ENCODE data around the gene MMP24OS. TPM values are rescaled to one million over a fixed set of nuclear protein-coding genes. Genes with fewer than 3 reads are reported as not detected.

The MMP24OS gene
- 45.4 TPM for total RNA-seq
- long read RNA-seq, transcript MMP24OS-209 (2 exons, 712 nt), result minor isoform, 7 of 28 reads
- long read RNA-seq, transcript MMP24OS-201 (2 exons, 867 nt), result major isoform, 10 of 28 reads
- long read RNA-seq, partial matches to known transcripts, result 4 of 28 reads
- long read RNA-seq, other reads (novel, unspliced or antisense), result 6 of 28 reads

GRCh38 chr20:35277531-35278395, at the start of gene MMP24OS:
Gene MMP24OS (minus strand): TSS chr20:35278122. CDS start chr20:35277929, 193 bp downstream.
- peak; percentile 37 for TF ChIP-seq CTCF (IDR thresholded peaks at IDR 0.05; ENCODE audit: borderline replicate concordance)
- peak; percentile 93 for DNase-seq
- H3K4me1 ChIP-seq, result peaks cover 45% of the 10 kb centered on the region
- H3K9me3 ChIP-seq (replicated peaks), result no peaks in the 10 kb centered on the region
- H3K4me3 ChIP-seq, result peak within 1 kb of the TSS; percentile 93
- peaks cover 40% of the 10 kb centered on the region for H3K36me3 ChIP-seq
- H3K27ac ChIP-seq (replicated peaks), result peak within 1 kb of the TSS; percentile 99
- intact Hi-C loops (cut with micrococcal nuclease), result no loop called here
- H3K27me3 ChIP-seq (ENCODE audit: low read depth), result no peaks in the 10 kb centered on the region

- peaks cover 31% of the 10 kb centered on the region for H3K4me1 ChIP-seq
- no peak for TF ChIP-seq CTCF (IDR thresholded peaks at IDR 0.05; ENCODE audit: borderline replicate concordance)
- H3K27me3 ChIP-seq (ENCODE audit: low read depth), result no peaks in the 10 kb centered on the region
- no peak overlapping the region for H3K4me3 ChIP-seq
- H3K27ac ChIP-seq (replicated peaks), result no peak overlapping the region
- H3K36me3 ChIP-seq, result no peaks in the 10 kb centered on the region
- H3K9me3 ChIP-seq (replicated peaks), result no peaks in the 10 kb centered on the region
- intact Hi-C loops (cut with micrococcal nuclease), result no loop called here
- no peak for DNase-seq
These were observed 49.4 kb upstream of the MMP24OS start for GRCh38 chr20:35327074-35327976.

- Histone ChIP-seq H3K36me3 (no peaks in the 10 kb centered on the region), H3K9me3 (replicated peaks) (no peaks in the 10 kb centered on the region), H3K4me3 (no peak overlapping the region), H3K27ac (replicated peaks) (no peak overlapping the region), H3K27me3 (ENCODE audit: low read depth) (no peaks in the 10 kb centered on the region), H3K4me1 (peaks cover 31% of the 10 kb centered on the region)
- no peak for DNase-seq
- intact Hi-C loops (cut with micrococcal nuclease), result no loop called here
- no peak for TF ChIP-seq CTCF (IDR thresholded peaks at IDR 0.05; ENCODE audit: borderline replicate concordance)
These were observed 48.8 kb upstream of the MMP24OS start for GRCh38 chr20:35326740-35327073.

GRCh38 chr20:35326021-35326739, 48.3 kb upstream of the MMP24OS start:
- no peak overlapping the region for H3K4me3 ChIP-seq
- H3K9me3 ChIP-seq (replicated peaks), result no peaks in the 10 kb centered on the region
- no peak for DNase-seq
- no peaks in the 10 kb centered on the region for H3K36me3 ChIP-seq
- intact Hi-C loops (cut with micrococcal nuclease), result no loop called here
- H3K4me1 ChIP-seq, result peaks cover 31% of the 10 kb centered on the region
- TF ChIP-seq CTCF (IDR thresholded peaks at IDR 0.05; ENCODE audit: borderline replicate concordance), result no peak
- H3K27ac ChIP-seq (replicated peaks), result no peak overlapping the region
- no peaks in the 10 kb centered on the region for H3K27me3 ChIP-seq (ENCODE audit: low read depth)

GRCh38 chr20:35325401-35325800, 47.5 kb upstream of the MMP24OS start:
- no peak overlapping the region for H3K27ac ChIP-seq (replicated peaks)
- no peak for TF ChIP-seq CTCF (IDR thresholded peaks at IDR 0.05; ENCODE audit: borderline replicate concordance)
- peaks cover 31% of the 10 kb centered on the region for H3K4me1 ChIP-seq
- H3K36me3 ChIP-seq, result no peaks in the 10 kb centered on the region
- no peaks in the 10 kb centered on the region for H3K27me3 ChIP-seq (ENCODE audit: low read depth)
- DNase-seq, result no peak
- no peaks in the 10 kb centered on the region for H3K9me3 ChIP-seq (replicated peaks)
- intact Hi-C loops (cut with micrococcal nuclease), result no loop called here
- no peak overlapping the region for H3K4me3 ChIP-seq

All from left ventricle myocardium inferior (tissue), 1 donor.